Activated CD8-positive, alpha-beta memory T cell treated with anti-CD3 and anti-CD28 coated beads, Interleukin-2, amount 50 U/mL, for 4 hours (primary cell): ENCODE measurements around the gene RAB35.

Experiments used
- DNase-seq: peaks from one replicate; pipeline ENCODE4 v3.0.0-alpha.2; 2020

Gene RAB35

DNA sequence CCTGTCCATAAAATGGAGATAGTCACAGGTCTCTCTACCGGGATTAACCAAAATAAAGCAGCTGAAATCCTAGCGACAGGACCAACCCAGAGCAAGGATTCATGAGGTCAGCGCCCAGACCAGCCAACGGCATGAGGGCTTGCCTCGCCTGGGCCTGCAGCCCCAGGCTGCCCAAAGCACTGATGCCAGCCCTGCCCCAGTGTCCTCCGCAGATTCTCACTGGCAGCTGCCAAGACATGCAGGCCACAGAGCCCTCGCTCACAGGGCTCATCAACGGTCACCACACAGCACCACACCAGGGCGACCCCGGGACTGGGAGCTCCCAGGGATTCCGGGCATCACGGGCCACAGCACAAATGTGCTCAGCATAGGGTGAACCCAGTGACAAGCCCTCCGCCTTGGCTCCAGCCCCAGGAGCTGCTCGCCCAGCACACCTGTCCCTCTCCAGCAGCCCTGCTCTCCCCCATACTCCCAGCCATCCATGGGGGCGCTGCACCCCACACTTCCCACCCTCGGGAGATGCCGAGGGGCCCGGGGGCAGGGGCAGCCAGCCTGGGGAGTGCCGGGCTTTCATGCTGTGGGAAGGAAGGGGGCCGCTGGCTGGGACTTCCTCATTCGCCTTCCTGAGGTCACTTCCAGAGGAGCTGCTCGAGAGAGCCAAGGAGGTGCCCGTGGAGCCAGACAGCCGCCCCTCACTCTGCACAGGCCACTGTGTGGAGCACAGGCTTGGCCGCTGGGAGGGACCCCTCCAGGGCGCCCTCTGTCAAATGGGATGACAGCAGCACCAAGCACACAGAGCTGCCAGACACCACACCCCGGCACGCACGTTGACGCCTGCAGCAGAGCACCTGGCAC is 14.1 kb downstream of the RAB35 start:
- no peak for DNase-seq

DNA sequence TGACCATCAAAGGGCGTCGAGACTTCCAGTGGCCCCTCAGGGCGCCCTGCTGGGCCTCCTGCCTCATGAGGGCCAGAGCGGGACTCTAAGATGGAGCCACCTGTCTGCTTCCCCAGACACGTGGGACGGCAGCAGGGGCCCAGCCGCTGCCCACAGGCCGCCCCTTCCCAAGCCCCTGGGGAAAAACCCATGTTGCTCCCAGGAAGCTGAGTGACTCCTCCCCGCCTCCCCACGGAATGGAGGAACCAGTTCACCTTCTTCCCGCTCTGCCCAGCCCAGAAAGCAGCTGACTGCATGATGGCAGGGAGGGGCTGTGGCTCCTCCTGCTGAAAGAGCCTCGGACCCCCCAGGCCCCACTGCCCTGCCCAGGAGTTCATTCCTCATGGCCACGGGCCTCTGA is 14.9 kb downstream of the RAB35 start:
- DNase-seq, result no peak

DNA sequence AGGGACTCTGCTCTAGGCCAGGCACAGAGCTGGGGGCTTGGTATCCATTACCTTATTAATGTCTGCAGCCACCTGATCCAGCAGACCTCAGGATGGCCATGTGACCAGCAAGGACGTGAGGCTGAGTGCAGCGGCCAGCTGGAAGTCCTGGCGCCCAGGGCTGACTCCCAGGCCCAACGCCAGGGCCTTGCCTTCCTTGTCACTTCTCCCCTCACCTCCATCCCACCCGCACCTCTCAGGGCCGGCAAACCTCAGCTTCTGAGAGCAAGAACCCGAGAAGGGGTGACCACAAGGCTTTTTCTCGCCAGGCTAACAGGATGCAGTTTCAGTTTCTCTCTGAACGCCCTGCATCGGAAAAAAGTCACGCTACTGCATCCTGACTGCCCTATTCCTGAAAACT is 15.4 kb downstream of the RAB35 start:
- no peak for DNase-seq

DNA sequence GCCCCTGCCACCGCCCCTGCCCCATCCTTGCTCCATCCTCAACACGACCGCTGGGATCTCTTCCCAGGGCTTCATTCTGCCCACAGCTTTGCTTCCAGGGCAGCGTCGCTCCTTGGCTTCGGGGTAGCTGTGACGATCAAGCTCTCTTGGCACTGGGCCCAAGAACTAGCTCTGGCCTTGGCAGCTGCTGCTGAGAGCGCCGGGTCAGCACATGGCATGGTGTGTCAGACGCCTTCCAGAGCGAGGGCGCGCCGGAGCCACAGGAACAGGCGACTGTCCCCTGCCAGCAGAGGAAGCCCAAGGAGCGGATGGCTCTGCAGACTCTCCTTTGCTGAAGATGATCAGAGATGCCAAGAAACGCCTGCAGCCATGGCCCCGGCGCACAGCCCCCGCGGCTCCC is 15.9 kb downstream of the RAB35 start:
- DNase-seq, result no peak

DNA sequence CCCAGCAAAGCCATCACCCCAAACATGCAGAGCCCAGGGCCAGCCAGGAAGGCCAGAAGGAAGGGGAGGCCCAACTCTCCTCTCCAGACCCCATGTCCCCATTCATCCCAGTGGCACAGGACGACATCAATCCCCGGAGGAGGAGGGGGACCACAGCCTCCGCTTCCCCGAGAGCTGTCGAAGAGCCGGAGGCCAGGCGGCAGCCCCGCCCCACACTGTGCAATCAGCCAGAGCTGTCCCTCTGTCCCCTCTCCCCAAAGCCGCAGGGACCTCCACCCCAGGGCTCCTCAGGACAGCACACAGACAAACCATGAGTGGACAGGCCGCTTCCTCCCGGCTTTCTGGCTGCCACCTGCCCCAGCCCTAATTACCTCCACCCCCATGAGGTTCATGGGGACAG is 16.8 kb downstream of the RAB35 start:
- no peak for DNase-seq

DNA sequence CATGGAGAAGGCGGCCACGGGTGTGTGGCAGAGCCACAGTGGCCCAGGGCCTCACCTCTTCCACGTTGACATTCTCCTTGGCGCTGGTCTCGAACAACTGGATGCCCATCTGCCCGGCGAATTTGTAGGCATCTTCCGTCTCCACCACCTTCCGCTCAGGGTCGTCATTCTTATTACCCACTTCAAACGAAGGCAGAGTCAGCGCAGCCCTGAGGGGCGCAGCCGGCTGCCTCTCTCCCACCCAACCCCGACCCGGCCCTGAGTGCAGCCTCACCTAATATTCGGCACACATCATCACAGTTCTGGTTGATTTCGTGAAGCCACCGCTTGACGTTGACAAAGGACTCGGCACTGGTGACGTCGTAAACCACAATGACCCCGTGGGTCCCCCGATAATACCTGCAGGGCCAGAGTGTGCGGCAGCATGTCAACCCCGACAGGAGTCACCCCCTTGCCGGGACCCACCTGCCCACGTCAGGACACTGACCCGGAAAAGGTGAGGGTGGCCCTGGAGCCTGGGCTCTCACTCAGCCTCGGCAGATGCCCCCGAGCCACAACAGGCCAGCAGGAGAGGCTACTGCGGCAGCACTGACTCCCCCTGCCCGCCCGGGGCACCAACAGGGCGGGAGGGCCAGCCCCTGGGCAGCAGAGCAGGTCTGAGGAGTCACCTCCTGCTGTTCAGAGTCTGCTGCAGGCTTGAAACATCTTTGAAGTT is 17.6 kb downstream of the RAB35 start:
- no peak for DNase-seq

DNA sequence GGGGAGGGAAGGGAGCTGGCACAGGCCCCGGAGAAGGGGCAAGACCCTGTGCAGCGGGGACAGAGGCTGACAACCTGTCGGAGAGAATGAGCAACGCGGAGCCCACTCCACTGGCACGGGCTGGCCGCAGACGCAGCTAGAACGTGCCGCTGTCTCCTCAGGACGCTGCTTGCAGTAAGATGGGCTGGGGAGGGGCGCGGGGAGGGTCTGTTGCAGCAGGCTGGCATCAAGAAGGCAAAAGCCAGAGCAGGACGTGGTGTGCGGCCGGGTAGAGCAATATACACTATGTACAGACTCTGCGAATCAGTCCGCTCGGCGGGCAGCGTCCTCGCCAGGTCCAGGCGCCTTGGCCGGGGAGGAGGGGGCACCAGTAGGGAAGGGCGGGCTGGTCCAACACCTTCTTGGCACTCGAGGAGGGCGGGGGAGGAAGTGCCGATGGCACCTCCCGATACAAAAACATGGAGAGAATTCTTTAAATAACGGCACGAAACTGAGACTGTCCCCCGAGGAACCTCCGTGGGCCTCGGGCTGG is 19.8 kb downstream of the RAB35 start:
- DNase-seq, result no peak

DNA sequence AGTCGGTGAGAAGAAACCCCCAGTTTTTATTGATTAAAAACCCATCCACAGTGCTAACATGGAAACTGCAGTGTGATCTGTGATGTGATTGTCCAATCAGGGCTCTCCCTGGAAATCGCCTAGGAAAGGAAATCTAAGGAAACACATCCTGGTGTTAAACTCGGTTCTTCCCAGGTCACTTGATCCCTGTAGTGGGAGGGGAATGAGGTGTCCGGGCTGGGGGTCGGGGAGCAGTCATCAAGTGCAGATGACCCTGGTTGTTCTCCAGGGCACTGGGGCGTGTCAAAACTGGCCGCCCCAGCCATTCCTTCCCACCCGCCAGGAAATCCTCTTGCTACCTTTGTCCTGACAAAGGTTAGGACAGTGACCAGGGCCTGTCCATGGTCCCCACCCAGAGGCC is 20.8 kb downstream of the RAB35 start:
- DNase-seq, result no peak

DNA sequence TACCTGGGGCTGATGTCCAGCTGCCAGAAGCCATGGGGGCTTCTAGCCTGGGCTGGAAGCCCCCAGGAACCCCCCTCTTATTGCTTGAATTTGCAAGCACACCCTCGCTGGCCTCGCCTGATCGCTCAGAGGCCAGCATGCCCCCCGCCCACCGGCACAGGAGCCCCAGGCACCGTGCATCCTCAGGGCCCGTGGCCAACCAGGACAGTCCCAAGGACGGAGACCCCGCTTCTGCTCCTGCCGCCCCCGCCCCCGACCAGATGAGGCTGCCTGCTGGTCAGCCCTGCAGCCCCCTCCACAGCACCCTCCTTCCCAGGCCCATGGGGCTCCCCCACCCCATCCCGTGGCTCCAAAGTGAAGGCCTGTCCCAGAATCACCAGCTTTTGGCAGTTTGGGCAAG is 21.2 kb downstream of the RAB35 start:
- no peak for DNase-seq

DNA sequence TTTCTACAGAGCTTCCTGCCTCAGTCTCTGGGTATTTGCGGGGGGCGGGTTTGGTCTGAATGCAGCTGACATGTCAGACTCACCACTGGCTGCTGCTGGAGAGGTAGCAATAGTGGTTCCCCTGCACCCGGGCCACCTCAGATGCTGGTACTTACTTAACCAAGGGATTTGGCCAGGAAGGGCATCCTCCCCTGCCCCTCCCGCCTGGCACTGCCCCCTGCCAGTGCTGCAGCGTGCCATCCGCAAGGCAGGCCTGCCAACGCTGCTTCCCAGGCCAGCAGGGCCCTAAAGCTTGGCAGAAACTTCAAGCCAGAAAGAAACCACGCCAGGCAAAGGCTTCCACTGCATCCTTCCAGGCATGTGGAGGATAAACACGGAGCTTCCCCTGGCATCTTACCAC is 22.1 kb downstream of the RAB35 start:
- no peak for DNase-seq

DNA sequence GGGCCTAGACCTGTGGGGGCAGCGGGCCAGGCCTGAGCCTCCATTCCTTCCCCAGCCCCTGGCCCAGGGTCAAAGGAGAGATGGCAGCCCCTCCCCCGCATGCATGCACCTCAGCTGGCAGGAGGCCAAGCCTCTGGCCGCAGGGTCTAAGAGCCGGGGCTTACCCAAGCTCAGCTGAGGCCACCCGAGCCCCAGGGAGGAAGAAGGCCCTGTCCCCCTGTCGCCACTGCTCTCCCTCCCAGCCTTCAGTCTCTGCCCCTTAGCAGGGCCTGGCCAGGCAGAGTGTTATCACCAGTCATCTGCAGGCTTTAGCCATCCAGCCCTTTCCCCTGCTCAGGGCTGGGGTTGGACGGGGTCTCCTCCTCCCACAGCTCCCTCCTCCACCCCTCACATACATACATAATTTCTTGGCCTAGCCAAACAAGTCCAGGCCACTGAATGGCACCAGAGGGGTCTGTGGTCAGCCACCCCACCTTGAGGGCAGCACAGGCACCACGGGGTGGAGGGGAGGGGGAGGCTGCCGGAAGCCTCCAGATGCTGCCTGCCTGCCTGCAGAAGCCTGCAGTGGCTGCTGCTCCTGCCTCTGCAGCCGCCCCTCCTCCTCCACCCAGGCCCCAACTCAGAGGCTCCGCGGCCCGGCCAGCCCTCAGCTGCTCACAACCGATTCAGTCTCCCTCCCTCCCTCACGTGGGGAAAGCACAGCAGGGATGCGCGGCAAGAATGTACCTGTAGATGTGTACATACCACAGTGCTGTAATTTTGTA is 22.8 kb downstream of the RAB35 start:
- no peak for DNase-seq

DNA sequence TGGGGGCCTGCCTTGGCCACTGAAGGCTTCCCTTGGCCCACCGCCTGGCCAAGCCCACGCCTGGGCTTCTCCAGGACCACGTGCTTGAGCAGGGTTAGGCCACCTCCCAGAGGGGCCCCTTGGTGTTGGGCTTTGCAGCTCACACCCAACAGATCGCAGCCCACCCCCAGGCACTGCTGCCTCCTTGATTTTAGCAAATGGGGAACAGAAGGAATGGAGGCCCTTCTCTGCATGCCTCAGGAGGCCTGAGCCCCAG is 23.3 kb downstream of the RAB35 start:
- DNase-seq, result no peak

DNA sequence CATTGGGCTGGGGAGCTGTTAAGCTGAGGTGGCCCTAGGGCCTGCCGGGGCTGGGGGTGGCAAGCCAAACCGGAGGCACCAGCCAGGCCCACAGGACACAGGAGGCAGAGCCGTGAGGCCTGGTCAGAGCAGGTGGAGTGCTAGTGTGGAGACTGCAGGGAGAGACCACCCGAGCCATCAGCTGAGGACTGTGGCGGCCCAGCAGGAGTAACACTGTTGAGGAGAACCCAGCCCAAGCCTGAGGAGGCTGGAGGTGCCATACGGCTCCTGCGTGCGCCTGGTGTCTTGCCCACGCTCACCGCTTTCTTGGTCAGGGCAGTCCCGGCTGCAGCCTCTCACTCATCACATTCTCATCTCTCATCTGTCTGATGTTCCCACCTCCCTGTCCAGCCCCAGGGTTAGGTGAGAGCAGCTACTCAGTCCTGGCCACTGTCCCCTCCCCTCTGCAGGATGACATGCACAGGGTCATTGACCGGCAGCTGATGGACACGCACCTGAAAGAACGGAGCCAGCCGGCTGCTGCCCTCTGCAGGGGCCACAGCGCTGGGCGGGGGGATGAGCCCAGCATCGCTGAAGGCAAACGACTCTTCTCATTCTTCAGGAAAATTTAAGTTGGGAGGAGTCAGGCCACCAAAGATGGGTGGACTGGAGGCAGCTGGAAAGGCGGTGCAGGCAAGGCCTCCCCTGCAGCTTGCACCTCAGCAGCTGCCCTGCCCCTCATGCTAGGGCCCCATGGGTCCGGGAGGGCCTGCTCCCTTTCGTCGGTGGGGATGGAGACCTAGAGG is 23.8 kb downstream of the RAB35 start:
- no peak for DNase-seq

DNA sequence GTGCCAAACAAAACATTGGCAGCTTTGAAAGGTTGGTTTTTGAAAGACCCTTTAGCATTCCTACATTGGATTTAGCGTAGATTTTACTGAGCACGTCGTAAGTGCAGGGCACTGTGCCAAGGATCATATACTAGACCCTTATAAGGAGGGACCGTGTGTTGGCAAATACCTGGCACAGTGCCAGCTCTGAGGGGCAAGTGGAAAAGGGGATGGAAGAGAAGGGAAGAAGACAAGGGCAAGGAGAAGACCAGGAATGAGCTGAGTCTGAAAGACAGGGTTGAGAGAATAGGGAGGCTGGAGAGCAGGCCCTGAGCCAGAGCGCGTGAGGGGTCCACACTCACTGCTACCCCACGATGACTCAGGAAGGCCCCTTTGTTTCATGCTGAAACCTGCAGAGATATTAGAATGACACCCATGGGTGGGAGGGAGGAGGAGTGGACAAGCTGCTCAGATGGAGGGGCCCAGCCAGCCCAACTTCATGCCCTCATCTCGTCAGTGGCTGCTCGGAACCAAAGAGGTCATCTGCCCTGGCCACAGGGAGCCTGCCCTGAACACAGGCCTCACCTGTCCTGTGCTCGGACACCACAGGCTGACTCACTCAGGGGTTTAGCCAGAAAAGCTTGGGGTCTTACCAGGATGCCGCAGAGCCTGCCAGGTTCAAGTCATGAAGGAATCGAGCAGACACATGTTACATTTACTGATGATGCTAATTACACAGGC is 25.0 kb downstream of the RAB35 start:
- no peak for DNase-seq

DNA sequence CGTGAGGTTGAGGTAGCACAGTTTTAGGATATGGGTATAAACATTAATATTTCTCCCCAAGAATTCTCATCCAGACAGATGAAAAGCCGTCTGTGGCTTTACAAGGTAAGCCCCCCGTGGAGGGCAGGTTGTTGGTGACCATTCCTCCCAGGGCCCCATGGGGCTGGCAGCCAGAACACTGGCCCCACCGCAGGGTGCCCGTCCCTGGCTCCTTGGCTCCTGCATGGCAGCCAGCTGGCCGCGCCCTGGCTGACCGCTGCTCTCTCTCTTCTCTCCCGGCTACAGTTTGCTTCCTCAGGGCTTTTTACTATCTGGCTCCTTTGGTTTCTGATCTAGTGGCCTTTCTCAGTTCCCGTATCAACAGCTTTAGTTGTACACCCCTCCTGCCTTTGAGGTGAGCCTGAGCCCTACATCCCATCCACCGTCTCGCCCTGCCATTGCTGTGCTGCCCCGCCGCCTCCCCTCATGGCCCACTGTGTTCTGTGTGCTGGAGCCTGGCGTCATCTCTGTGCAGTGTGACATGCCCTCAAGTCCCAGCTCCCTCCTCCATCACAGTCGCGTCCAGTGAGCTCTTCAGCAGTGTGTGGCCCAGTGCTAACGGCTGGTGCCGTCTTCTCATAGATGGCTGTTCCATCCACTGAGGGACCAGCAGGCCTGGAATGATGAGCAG is 25.8 kb downstream of the RAB35 start:
- no peak for DNase-seq

DNA sequence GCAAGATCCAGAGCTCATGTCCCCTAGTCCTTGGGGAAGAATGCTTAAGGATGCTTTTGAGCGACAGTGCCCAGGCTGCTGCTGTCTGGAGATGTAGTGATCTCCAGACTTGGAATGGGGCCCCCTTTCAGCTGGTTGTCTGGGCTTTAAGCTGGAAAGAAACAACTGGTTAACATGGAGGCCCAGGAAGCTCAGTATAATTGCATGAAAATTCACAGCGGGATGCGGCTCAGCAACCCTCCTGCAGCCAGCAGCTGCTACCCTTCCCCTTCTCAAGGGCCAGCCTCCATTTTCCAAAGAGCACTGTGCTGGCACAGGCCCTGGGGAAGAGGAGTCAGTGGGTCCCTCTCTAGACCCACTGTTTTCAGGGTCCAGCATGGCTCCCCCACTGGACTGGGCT is 26.3 kb downstream of the RAB35 start:
- DNase-seq, result no peak

DNA sequence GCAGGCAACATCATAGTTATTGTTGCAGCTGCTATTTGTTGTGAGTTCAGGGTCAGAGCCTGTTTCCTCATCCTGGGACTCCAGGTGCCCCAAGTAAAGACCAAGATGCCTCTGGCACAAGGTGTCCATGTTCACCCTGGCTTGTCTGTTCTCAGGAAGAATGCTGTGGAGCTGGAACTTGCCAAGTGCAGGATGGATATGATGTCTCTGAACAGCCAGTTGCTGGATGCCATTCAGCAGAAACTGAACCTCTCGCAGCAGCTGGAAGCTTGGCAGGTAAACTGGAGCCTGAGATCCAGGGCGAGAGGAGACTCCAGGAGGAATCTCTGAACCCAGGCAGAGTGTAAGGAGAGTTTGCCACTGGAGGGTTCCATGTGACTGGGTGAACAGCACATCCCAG is 26.8 kb downstream of the RAB35 start:
- DNase-seq, result no peak

DNA sequence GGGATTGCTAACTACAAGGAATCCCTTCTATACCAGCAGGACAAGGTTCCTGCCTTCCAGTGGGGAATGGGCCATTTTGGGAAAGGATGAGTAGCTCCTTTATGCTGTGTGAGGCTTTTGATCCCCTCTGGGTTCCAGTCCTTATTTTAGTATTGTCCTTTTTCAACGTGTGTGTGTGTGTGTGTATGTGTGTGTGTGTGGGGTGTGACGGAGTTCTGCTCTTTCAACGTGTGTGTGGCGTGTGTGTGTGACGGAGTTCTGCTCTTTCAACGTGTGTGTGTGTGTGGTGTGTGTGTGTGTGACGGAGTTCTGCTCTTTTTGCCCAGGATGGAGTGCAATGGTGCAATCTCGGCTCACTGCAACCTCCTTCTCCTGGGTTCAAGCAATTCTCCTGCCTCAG is 27.4 kb downstream of the RAB35 start:
- DNase-seq, result no peak

DNA sequence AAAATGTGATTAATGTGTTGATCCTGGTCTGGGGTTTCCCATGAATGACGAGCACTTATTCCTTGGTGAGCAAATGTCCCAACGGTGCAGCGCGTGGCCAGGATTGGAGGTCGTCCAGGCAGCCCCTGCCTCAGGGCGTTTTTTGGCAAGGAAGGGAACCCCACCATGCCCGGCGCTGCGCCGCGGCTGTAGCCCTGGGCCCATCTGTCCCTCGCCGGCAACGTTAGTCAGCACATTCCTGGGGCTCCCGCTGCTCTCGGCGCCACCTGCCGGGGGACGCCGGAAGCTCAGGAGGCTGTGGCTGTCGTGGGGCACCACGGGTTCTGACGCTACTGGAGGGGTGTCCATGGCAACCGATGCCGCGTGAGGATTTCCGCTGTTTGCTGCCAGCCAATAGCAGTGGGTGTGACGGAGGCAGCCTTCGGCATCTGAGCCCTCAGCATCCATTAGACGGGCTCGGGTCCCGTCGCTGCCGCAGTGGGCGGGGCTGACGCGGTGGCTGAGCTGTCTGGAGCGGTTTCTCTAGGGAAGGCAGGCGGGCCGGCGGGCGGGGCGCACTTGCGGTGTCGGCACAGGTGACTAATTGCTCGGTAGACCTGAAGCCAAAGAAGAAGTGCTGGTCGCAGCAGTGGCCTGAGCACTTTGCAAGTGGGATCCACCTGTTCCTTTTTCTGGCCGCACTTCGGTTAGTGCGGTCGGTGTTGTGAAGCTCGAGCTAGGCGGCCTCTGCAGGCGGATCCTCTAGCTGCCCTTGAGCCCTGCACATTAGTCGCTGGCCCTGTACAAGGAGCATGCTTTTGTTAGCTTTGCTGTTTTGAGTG is 29.5 kb downstream of the RAB35 start:
- DNase-seq, result peak; percentile 99

DNA sequence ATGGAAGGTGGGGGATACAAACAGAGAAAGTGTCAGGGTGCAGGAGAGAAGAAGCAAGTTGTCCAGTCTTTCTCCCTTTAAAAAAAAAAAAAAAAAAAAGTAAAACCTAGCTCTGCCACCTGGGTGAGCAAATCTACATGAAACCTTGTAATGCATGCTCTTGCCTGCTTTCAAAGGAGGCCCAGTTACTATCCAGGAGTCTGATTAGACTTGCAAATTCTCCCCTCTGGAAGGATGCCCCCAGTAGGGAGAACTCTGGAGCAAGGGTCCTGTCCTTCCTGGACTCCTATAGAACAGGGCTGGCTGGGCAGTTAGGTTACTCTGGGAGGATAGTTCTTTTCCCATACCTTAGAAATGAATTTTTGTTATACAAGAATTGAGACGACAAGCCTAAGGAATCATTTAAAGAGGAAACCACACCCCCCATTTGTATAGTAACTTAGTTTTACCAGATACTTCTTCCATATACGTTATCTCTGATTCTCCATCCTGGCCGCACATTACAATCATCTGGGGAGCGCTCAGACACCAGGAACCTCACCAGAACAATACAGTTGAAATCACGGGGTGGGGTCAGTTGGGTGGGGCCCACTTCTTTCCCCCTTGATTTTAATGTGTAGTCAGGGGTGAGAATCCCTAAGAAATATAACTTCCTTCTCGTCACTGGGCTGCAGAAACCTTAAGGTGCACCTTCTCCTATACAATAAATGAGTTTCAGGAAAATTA is 30.5 kb downstream of the RAB35 start:
- DNase-seq, result no peak
